WERI-Rb-1 (cell line): Measurements from ENCODE around the gene APLP2.

Experiments
- DNase-seq: peaks from one replicate; pipeline ENCODE4 v3.0.0-alpha.2; 2020
- H3K27ac ChIP-seq: fragments of 250-450 bp; sonication (Bioruptor Pico); 2 replicates; pipeline ENCODE4 v1.5.1; 2020; ENCODE audit warnings: mild to moderate bottlenecking, moderate library complexity
- H3K27me3 ChIP-seq: fragments of 250-450 bp; sonication (Bioruptor Pico); 2 replicates; pipeline ENCODE4 v1.5.1; 2021; ENCODE audit warnings: mild to moderate bottlenecking, low read depth, moderate library complexity; ENCODE audit not compliant: insufficient read depth, severe bottlenecking
- H3K36me3 ChIP-seq: fragments of 250-450 bp; sonication (Bioruptor Pico); 2 replicates; pipeline ENCODE4 v1.5.1; 2020; ENCODE audit warnings: mild to moderate bottlenecking, moderate library complexity
- H3K4me3 ChIP-seq: 2 replicates; pipeline ENCODE4 v1.5.1; 2011; ENCODE audit warnings: low read depth, mild to moderate bottlenecking, control low read depth, low read length
- H3K9me3 ChIP-seq: fragments of 250-450 bp; sonication (Bioruptor Pico); 2 replicates; pipeline ENCODE4 v1.5.1; 2021; ENCODE audit warnings: mild to moderate bottlenecking, moderate library complexity; ENCODE audit not compliant: severe bottlenecking
- CTCF ChIP-seq: IDR thresholded peaks from 2 replicates; pipeline ENCODE4 v1.5.1; 2011; ENCODE audit warnings: low read depth, mild to moderate bottlenecking, control low read depth, inconsistent platforms, low read length

APLP2 gene

GRCh38 chr11:130055617-130056016, 14.1 kb upstream of the APLP2 start:
- DNase-seq = no peak
- no peaks in the 10 kb centered on the region for H3K27me3 ChIP-seq
- TF ChIP-seq CTCF = no peak
- H3K9me3 ChIP-seq = no peaks in the 10 kb centered on the region
- H3K4me3 ChIP-seq = no peak overlapping the region
- H3K36me3 ChIP-seq = no peaks in the 10 kb centered on the region
- no peak overlapping the region for H3K27ac ChIP-seq

- H3K4me3 ChIP-seq = no peak overlapping the region
- no peaks in the 10 kb centered on the region for H3K27me3 ChIP-seq
- no peak overlapping the region for H3K27ac ChIP-seq
- H3K9me3 ChIP-seq = no peaks in the 10 kb centered on the region
- no peak for DNase-seq
- no peaks in the 10 kb centered on the region for H3K36me3 ChIP-seq
- TF ChIP-seq CTCF = no peak
Measured at GRCh38 chr11:130061017-130061416, 8.7 kb upstream of the APLP2 start.

- DNase-seq = no peak
Measured at GRCh38 chr11:130062026-130062425, 7.7 kb upstream of the APLP2 start.

GRCh38 chr11:130063451-130063850, 6.2 kb upstream of the APLP2 start:
- Histone ChIP-seq H3K27ac (no peak overlapping the region), H3K27me3 (no peaks in the 10 kb centered on the region), H3K4me3 (no peak overlapping the region), H3K36me3 (no peaks in the 10 kb centered on the region), H3K9me3 (no peaks in the 10 kb centered on the region)
- TF ChIP-seq CTCF = no peak
- DNase-seq = no peak

More at GRCh38 chr11:130062026-130062425, 7.7 kb upstream of the APLP2 start:
- Histone ChIP-seq H3K36me3 (no peaks in the 10 kb centered on the region), H3K9me3 (no peaks in the 10 kb centered on the region), H3K27ac (no peak overlapping the region), H3K27me3 (no peaks in the 10 kb centered on the region), H3K4me3 (no peak overlapping the region)
- TF ChIP-seq CTCF = no peak

- Histone ChIP-seq H3K27me3 (no peaks in the 10 kb centered on the region), H3K9me3 (no peaks in the 10 kb centered on the region), H3K27ac (no peak overlapping the region), H3K36me3 (no peaks in the 10 kb centered on the region), H3K4me3 (no peak overlapping the region)
- no peak for DNase-seq
- no peak for TF ChIP-seq CTCF
Measured at GRCh38 chr11:130064596-130064995, 5.1 kb upstream of the APLP2 start.

- no peaks in the 10 kb centered on the region for H3K27me3 ChIP-seq
- no peak overlapping the region for H3K4me3 ChIP-seq
- no peak for DNase-seq
- H3K36me3 ChIP-seq = no peaks in the 10 kb centered on the region
- H3K27ac ChIP-seq = no peak overlapping the region
- TF ChIP-seq CTCF = no peak
- H3K9me3 ChIP-seq = no peaks in the 10 kb centered on the region
Measured at GRCh38 chr11:130066338-130066737, 3.4 kb upstream of the APLP2 start.
